Kidney epithelial cell (primary cell): ENCODE results near the gene SEMA4D. TPM values are rescaled to one million over a fixed set of nuclear protein-coding genes. Genes with fewer than 3 reads are reported as not detected.

ENCODE experiments used
- DNase-seq: peaks from one replicate; pipeline ENCODE4 v3.0.0-alpha.2; 2010; ENCODE audit warnings: low read depth
- H3K27me3 ChIP-seq: 2 replicates; pipeline ENCODE4 v1.6.0; 2011; ENCODE audit warnings: low read length; ENCODE audit not compliant: control insufficient read depth, insufficient read depth
- H3K36me3 ChIP-seq: 2 replicates; pipeline ENCODE4 v1.5.1; 2011; ENCODE audit warnings: low read length; ENCODE audit not compliant: control insufficient read depth, insufficient read depth
- H3K4me3 ChIP-seq: 2 replicates; pipeline ENCODE4 v1.5.1; 2011; ENCODE audit warnings: low read depth, mild to moderate bottlenecking, control low read depth, low read length
- CTCF ChIP-seq: IDR thresholded peaks from 2 replicates; pipeline ENCODE4 v1.5.1; 2011; ENCODE audit warnings: mild to moderate bottlenecking, moderate library complexity, low read length, control low read depth, inconsistent platforms; ENCODE audit not compliant: insufficient read depth, poor library complexity, severe bottlenecking
- total RNA-seq: library from RNA; depleted of rRNA; stranded (reverse); fragments of >200 nt; gene quantifications from 2 replicates; pipeline ENCODE4 v1.2.3, GENCODE V29; 2015

Gene SEMA4D
- total RNA-seq, 1 donor from 2014 or later: 30.7 TPM

- no peak for DNase-seq
- no peak overlapping the region for H3K4me3 ChIP-seq
- no peaks in the 10 kb centered on the region for H3K36me3 ChIP-seq
- H3K27me3 ChIP-seq: no peaks in the 10 kb centered on the region
- TF ChIP-seq CTCF: no peak
Observed at GRCh38 chr9:89414670-89415324, 83.1 kb downstream of the SEMA4D start.

GRCh38 chr9:89413963-89414638 is 83.8 kb downstream of the SEMA4D start:
- no peak overlapping the region for H3K4me3 ChIP-seq
- no peak for TF ChIP-seq CTCF
- DNase-seq: no peak
- no peaks in the 10 kb centered on the region for H3K36me3 ChIP-seq
- H3K27me3 ChIP-seq: no peaks in the 10 kb centered on the region

- Histone ChIP-seq H3K36me3 (no peaks in the 10 kb centered on the region), H3K4me3 (no peak overlapping the region), H3K27me3 (no peaks in the 10 kb centered on the region)
- DNase-seq: no peak
- TF ChIP-seq CTCF: no peak
Observed at GRCh38 chr9:89412951-89413350, 85.0 kb downstream of the SEMA4D start.

- no peaks in the 10 kb centered on the region for H3K27me3 ChIP-seq
- DNase-seq: no peak
- no peak for TF ChIP-seq CTCF
- no peak overlapping the region for H3K4me3 ChIP-seq
- no peaks in the 10 kb centered on the region for H3K36me3 ChIP-seq
Observed at GRCh38 chr9:89412541-89412940, 85.4 kb downstream of the SEMA4D start.

GRCh38 chr9:89411759-89412158 is 86.2 kb downstream of the SEMA4D start:
- no peak for DNase-seq
- TF ChIP-seq CTCF: no peak
- no peaks in the 10 kb centered on the region for H3K36me3 ChIP-seq
- H3K27me3 ChIP-seq: no peaks in the 10 kb centered on the region
- no peak overlapping the region for H3K4me3 ChIP-seq
